Camera-type eye (tissue), 1 donor: ENCODE data around the gene LRRC70. TPM values are rescaled to one million over a fixed set of nuclear protein-coding genes. Genes with fewer than 3 reads are reported as not detected.

ENCODE experiments used
- total RNA-seq: library from RNA; depleted of rRNA; stranded (reverse); fragments of >200 nt; gene quantifications from one replicate; pipeline ENCODE4 v1.2.3, GENCODE V29; 2014

Gene LRRC70
- 13.7 TPM for total RNA-seq

DNA sequence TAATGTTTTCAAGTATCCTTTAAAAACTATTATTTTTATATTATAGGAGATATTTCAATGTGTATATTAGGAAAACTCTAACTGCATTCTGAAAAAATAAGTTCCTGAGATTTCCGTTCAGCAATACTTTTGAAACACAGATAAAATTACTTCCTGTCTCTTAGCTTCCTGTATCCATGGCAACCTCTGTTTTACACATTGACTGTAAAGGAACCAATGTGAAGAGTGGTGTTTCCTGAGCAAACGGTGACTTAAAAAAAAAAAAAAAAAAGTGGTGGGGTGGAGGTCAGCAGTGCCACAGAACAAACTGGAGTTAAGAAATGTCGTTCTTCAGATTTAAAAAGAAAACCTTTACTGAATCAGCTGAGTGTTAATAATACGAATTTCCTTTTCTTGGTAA lies at the start of gene LRRC70:
TSS of gene LRRC70 (plus strand) at position 280 of the 400 bp plus-strand sequence. CDS start 620 bp downstream, outside the sequence.

Other genes with a start within 250 kb of the LRRC70 start
- 20.3 TPM for gene DIMT1, start 174.9 kb upstream of the LRRC70 start, total RNA-seq
- 56.2 TPM for gene IPO11, start 166.1 kb upstream of the LRRC70 start, total RNA-seq